T-helper 2 cell (primary cell): ENCODE measurements around the gene IPO4.
"Not testable (repeated sequence)": the region's sequence is repeated elsewhere in the genome, so short reads cannot be mapped to it uniquely, and the experiment has no call there.

Experiments used
- DNase-seq, 5 experiments: peaks; one replicate each; pipeline versions ENCODE4 v3.0.0 to v3.0.0-alpha.2; 2012 to 2022

IPO4 gene

DNA sequence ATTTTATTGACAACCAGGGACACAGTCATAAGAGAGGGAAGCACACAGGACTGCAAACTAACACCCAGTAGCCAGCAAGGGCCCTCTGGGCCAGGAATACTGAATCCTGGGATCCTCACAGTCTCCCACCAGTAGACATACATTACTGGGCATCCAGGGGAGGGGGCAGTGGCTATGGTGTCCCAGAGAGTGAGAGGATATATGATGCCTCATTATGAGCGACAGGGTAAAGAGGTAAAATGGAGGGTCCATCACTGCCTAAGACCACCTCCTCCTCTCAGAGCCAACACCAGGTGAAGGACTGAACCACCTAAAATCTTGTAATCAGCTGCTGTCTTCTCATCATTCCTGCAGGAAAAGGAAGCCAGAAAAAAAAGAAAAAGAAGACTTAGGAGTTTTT is 28.3 kb upstream of the IPO4 start:
- not testable (repeated sequence) for DNase-seq

DNA sequence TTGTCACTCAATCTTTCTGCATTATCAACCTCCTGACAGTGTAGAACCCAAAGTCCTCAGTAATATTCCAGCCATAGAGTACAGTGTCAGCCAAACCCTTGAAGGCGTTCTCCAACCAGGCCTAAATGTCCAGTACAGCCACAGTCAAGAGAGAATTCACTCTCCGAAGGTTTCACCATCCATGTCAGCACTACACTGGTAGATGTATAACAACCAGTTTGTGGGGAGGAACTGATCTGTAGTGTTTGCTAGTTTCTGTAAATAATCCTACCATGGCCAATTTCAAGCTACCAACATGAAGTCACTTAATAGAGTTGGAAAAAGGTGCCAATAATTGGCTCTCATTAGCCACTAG is 27.7 kb upstream of the IPO4 start:
- DNase-seq = no peak

DNA sequence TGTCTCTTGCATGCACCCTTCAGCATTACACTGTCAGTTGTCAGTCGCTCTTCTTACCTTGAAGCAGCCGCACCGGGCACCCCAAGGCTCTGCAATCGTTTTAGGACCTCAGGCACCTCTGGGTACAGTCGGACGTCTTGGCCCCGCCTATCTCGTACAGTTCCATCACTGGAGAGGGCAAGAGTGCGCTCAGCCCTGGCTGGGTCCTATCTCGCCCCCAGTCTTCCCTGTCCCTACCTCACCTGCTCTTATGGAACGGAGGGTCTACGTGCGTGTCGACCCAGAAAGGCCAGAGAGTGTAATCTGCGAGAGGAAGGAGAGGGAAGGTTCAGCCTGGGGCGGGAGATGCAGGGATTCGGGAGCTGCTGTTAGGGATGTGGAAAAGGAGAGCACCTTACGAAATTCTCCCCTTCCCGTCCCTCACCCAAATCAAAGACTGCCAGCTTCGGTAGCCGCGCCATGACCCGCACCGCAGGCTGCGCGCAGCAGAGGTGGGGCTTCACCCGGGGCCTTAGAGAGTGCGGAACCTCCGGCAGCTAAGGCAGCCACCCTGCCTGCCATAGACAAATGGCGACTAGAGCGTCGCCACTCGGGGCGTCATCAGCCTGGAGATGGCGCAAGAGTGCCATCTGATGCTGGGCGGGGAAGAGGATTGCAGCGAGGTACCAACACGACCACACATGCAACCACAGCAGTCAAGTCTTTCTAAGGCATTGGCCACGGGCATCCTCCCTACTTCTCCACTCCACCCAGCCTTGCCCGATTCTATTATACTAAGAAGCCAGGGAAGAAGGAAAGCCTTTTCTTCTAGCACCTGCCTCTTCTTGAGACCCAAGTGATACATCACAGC is 27.1 kb upstream of the IPO4 start, which contains the start of gene MDP1:
Gene MDP1 (minus strand): TSS at position 572 of the 850 bp plus-strand sequence. CDS start 111 bp downstream, at position 461.
- peak; percentile 63 to 96 (median 84) for DNase-seq

DNA sequence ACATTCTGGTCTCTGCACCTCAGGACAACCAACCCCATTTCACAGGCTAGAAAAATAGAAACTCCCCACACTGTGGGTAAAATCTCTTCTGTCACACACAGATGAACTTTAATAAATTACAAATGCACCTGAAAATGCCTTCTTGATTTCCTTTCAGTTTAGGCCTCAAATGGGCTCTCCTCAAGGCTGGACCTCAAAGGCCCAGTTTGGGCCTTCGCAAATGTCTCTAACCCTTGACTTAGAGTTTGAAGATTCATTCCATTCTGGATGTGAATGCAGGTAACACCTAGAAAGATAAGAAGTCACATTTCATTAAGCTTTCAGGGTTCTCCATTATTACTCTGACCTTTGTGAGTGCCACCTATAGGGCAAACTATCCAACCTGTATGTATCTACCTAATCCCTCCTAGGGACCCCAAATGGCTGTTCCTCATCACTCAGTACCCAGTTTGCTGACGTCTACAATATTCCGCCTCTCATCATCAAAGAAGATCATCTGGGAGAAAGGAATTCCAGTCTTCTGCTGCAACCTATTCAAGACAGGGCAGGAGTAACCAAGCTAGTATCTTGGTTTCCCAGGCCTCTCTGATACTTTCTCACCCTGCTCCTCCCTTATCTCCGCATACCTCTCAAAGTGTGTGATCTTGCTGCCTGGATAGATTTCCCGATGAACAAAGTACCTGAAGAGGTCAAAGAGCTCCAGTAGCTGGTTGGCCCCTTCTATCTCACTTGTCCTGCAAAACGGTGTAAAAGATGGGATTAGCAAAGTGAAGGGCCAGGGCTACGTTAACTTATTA is 25.4 kb upstream of the IPO4 start:
- no peak for DNase-seq

DNA sequence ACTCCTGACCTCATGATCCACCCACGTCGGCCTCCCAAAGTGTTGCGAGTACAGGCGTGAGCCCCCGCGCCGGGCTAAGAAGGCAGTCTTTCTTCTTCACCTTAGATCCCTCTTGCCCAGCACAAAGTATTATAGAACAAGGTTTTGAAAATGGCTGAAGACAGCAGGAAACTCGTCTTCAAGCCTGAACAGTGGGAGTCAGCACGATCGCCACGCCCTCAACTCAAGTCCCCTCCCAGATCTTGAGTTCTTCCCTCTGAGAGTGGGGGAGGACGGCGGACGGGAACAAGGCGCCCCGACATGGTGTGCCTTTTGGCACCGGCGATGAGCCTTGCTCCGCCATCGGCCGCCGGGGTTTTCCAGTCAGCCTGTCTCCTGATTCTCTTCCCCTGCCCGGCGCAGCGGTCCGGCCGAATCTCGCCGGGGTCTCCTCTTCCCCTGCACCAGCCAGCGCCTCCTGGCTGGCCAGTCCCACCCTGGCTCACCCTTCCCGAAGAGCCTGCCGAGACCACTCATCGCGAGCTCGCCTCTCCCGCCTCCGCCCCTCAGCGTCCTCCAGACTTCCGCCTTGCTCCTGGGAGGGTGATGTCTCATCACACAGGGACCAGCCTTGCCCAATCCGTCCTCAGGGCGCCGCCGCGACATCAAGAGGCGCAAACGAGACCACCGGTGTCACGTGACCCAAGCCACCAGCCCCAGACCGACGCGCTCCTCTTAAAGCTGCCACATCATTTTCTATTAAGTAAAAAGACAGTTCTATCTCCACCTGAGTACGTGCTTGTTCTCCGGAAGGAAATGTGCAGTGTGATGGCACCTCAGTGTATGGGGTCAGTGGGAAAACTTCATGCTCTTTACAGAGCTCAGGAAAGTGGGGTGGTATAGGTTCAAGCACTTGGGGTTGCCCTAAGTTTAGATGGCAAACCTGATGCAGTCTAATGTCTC is 24.6 kb upstream of the IPO4 start, which contains the start of gene CHMP4A:
Gene CHMP4A (minus strand): TSS at position 565 of the 942 bp plus-strand sequence. CDS start 49 bp downstream, at position 516.
- peak; percentile 88 to 99 (median 95) for DNase-seq

DNA sequence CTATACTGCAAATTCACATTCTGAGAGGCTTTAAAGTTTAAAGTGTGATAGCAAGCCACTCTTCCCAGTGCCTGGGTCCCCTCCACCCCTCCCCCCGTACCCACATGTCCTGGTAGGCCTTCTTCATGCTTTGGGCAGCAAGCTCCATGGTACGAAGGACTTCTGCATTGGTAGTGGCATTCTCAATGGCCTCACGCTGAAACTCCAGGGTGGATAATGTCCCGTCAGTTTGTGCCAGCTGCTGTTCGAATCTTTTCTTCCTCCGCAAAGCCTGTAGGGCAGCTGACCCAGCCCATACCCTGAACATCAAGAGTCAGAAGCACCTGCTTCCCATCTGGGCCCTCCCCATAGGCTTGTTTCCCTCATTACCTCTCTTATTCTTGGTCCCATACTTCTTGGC is 22.7 kb upstream of the IPO4 start:
- no peak for DNase-seq

DNA sequence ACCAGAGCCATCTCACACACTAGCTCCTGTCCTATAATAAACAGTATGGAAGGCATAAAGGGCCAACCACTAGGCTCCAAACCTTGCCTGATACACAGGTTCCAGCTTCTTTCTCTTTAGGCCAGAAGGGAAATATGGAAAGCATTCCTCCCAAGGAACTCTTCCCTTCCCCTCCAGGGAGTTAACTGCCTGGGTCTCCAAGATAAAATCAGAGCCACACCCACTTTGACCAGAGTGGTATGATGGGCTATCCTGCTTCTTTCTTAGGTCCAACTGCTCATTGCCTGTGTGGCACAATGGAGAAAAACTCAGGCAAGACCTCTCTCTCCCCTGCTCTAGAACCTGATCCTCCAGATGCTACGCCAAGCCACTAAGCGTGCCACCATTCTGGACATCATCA is 19.0 kb upstream of the IPO4 start:
- DNase-seq = no peak

DNA sequence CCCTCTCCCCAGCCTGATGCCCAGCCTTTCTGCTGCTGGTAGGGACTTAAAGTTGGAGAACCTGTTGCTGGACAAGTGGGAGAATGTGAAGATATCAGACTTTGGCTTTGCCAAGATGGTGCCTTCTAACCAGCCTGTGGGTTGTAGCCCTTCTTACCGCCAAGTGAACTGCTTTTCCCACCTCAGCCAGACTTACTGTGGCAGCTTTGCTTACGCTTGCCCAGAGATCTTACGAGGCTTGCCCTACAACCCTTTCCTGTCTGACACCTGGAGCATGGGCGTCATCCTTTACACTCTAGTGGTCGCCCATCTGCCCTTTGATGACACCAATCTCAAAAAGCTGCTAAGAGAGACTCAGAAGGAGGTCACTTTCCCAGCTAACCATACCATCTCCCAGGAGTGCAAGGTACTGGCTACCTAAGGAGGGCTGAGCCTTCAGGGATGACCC is 18.5 kb upstream of the IPO4 start:
- DNase-seq = peak in 1 of 5 experiments; percentile 59

DNA sequence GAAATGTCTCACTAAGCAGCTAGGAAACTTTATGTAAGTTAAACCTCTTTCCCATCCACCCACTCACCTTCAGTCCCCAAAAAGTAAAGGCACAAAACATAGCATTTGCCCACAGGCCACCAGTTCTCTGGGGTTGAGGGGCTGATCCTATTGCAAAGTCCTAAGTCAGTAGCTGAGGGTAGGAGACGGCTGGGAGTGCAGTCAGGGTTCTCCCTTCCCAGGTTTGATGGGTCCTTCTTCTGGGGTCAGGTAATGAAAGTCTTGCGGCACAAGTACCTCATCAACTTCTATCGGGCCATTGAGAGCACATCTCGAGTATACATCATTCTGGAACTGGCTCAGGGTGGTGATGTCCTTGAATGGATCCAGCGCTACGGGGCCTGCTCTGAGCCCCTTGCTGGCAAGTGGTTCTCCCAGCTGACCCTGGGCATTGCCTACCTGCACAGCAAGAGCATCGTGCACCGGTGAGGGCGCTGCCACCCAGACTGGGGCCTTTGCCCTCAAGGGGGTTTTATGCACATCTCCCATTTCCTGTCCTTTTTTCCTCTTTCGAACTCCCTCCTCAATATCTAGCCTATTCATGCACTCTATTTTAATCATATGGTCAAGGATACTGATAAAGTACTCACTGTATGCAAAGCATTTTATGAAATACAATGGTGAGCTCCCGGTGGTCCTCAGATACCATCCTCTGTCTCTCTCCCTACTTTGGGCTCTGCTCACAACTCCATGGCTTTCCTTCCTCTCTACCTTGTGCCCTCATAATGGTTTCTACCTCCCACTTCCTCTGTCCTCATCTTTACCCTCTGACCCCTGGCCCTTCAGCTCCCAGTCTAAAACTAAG is 17.9 kb upstream of the IPO4 start:
- DNase-seq = no peak

DNA sequence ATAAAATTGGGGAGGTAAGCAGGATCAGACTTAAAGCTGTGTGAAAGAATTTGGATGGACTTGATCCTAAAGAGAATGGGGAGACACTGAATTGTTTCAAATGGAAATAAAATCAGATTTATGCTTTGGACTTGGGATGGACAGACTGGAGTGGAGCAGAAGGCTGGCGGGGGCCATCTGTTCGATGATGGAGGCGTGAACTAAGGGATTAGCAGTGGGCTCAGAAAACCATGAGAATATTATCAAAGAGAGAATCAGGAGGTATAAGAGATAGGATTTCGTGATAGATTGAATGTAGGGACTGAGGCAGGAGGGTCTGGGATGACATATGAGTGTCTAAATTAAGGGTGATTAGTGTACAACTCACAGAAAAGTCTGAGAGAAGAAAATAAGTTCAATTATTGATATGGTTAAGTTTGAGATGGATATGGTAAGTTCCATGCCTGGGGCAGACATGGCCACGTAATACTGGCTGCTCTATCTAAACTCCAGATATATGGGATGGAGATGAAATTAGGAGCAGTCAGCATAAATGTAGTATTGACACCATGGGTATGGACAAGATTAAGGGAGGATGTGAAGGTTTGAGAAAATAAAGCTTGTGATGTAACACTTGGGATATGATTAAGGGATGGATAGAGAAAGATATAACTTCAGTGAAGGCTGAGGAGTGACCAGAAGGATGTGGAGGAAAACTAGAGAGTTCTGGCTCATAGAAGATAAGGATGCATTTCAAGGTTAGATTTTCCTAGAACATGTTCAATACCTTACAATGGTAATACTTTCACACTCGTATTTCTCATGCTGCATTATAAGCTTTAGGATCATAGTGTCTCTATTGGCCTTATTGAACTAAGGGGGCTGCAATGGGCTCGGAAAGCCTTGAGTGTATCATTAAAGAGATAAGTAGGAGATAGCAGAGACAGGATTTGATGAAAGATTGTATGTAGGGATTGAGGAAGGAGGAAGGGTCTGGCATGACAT is 15.8 kb upstream of the IPO4 start:
- DNase-seq = no peak

DNA sequence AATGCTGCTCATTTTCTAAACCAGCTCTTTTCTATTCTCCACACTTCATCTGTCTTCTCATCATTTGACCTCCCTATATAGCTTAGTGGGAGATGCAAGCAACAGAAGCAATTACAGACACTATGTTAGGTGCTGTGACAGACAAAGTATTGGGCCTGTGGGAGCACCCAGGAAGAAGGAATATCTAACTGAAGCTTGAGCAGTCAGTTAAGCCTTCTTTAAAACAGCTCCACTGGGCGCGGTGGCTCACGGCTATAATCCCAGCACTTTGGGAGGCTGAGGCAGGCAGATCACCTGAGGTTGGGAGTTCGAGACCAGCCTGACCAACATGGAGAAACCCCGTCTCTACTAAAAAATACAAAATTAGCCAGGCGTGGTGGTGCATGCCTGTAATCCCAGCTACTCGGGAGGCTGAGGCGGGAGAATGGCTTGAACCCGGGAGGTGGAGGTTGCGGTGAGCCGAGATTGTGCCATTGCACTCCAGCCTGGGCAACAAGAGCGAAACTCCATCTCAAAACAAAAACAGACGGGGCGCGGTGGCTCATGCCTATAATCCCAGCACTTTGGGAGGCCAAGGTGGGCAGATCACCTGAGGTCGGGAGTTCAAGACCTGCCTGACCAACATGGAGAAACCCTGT is 14.8 kb upstream of the IPO4 start:
- not testable (repeated sequence) for DNase-seq

DNA sequence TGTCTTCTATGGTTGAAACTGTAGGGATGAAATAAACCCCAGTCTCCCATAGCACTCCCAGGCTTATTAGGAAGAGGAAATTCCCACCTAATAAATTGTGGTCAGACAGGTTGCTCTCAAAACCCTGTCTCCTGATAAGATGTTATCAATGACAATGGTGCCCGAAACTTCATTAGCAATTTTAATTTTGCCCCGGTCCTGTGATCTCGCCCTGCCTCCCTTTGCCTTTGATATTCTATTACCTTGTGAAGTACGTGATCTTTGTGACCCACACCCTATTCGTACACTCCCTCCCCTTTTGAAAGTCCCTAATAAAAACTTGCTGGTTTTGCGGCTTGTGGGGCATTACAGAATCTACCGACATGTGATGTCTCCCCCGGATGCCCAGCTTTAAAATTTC is 13.9 kb upstream of the IPO4 start:
- DNase-seq = not testable (repeated sequence)

DNA sequence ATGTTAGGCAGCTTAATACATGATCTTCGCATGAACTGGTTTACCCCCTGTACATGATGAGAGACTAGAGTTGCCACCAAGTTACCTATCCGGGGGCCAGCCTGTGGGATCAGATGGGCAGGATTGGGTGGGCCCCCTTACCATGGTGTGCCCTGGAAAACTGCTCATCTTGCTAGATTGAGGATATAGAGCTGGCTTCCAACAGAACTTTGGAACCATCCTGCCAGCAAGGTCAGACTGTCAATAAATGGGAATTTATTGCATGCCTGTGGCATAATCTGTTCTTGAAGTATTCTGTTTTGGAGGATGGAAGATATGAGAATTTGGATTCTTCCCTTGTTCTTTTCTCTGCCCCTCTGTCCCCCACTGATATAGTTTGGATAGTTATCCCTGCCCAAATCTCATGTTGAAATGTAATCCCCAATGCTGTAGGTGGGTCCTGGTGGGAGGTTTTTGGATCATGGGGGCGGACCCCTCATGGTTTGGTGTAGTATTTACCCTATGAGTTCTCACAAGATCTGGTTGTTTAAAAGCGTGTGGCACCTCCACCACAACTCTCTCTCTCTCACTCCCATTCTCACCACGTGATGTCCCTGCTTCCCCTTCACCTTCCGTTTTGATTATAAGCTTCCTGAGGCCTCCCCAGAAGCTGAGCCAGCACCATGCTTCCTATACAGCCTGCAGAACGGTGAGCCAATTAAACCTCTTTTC is 10.4 kb upstream of the IPO4 start:
- no peak for DNase-seq

DNA sequence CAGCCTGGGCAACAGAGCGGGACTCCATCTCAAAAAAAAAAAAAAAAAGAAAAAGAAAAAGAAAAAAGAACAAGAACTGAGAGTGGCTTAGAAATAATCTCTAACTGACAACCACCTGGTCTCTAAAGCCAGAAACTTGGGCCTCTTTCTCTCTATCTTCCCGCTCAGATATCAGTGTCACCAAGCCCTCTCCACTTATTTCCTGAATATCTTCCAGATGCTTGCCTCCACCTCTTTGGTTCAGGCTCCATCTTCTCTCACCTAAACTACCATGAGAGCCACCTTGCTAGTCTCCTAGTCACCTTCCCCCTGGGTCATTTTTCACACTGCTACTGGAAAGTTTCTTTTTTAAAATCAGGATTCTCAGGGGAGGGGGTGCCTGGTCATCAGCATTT is 8.4 kb upstream of the IPO4 start:
- no peak for DNase-seq

DNA sequence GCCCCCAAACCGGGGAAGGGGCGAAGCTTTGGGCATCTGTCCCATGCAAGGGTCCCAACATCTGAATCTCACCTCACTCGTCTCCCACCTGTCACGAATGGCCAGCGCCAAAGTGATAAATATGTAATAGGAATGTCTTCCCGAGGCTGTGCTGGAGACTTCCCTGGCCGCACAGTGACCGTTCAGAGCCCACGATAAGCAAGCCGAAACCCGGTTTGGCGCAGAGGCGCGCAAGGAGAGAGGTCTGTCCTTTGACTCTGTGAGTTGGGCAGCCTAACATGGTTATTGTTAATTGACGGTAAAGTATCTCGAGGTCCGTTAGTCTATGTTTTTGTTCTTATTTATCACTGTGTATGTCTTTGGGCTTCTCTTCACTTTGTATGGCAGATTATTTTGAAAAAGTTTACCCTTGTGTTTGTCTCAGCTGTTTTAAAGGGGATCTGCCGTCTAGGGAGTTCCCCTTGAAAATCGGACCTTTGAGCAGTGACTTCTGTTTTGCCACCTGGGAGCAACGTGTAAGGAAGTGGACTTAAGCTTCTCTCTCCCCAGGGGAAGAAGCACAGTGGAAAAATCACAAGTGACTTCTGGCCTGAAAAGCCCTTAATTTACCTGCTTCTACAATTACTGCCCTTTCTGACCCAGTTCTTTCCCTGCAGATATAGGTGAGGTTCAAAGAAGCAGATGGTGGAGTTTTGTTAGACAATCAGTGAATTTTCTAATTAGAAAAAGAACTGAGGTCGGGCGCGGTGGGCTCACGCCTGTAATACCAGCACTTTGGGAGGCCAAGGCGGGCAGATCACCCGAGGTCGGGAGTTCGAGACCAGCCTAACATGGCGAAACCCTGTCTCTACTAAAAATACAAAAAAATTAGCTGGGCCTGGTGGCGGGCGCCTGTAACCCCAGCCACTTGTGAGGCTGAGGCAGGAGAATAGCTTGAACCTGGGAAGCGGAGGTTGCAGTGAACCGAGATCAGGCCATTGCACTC is 7.7 kb upstream of the IPO4 start:
- no peak for DNase-seq

DNA sequence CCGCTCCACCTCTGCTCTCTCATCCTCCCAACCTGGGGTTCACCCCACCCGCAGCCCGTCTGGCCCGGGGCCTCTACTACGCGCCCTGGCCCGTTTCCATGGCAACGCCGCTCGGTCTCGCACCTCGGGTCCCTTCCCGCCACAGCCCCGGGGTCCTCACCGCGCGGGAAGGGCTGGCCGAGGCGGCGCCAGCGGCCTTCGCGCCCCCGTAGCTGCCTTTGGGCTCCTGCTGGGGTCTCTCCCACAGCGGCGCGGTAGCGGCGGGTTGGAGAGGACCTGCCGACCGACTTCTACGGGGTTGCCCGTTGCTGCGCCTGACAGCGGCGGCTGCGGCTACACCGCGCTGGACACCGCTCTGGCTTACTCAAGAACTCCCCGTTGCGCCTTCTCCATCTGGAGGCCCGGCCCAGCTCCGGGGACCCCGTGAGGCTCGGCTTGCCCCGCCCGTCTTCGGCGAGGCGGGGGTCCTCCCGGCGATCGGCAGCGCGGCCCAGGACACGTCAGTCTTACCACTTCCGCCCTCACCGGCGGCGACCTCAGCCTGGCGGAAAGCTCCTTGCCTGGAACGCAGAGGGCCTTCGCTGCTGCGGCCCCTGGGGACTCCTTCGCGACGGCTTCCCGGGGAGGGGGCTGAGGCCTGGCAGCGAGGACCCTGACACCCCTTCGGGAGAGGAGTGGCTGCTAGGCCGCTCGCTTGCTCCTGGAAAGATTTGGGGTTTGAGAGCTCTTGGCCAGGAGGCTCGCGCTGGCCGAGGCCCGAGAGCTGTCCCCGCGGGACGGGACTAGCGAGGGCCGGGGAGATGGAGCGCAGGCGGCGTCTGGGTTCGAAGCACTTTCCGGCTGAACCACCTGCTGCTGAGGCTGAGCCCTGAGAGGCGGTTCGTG is 6.8 kb upstream of the IPO4 start, which contains the start of gene TM9SF1:
Gene TM9SF1 (minus strand): TSS at position 256 of the 885 bp plus-strand sequence. CDS start 422 bp downstream, outside the sequence.
- DNase-seq = peak; percentile 70 to 95 (median 84)

DNA sequence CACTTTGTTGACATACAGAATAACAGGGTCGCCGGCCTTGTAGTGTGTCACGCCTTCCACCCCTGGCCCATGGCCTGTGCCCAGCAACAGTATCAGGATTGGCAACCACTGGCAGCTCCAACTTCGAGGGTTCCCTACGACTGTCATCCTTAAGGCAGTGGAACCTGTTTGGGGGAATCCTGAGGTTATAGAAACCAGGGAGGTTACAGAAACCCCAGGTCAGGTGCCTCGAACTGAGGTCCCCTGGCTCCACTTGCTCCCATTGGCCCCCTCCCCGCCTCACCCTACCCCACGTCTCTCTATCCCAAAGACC is 6.2 kb upstream of the IPO4 start:
- no peak for DNase-seq
